Heart left ventricle (tissue), 13 donors: Measurements from ENCODE around the gene KCNK17.

Experiments
- POLR2A ChIP-seq, 2 donors: fragments of 450-650 bp; IDR thresholded peaks; one replicate each; pipeline ENCODE4 v1.6.1; 2017; ENCODE audit warnings: antibody characterized with exemption in 2 of 2, mild to moderate bottlenecking in 2 of 2, moderate library complexity in 2 of 2
- TF ChIP-seq, protein P1 (sequence below), 12 donors: fragments of 200-600 bp; sonication (generic) in 4 of 12; IDR thresholded peaks; one replicate each; pipeline versions ENCODE4 v1.5.0 to v1.8.0; 2018 to 2022; ENCODE audit warnings: antibody characterized with exemption in 12 of 12, mild to moderate bottlenecking in 5 of 12
- donor health status: ischemic (EF 13 %, LVEDD 7.1; RV severe dilation, severe dysfunction).
- donor health status: DM: no; HTN: yes; CAD: no.
- donor health status: DM: no; HTN: no; CAD: no.
- donor health status: ischemic (EF 25% LVEDD 6.9; RV normal size, moderate dysfunction).
- donor health status: ischemic (EF 25% LVEDD 5.7; RV mildly dilated, moderate dysfunction).
- donor health status: ischemic (EF 35%, LVEDD 5.7; RV mildly dilated, moderate dysfunction).
- donor health status: nonischemic (EF 11% LVEDD 7.7; RV severe dilation, severe dysfunction).
- donor health status: DM: yes; HTN: yes; CAD: no.
- donor health status: PGD.
- donor health status: ischemic (EF 29% LVEDD 5.4; RV normal size, mild dysfunction).
- donor health status: nonischemic (EF 23%, LVEDD 6.1; RV moderate dilation, normal function).

DNA sequence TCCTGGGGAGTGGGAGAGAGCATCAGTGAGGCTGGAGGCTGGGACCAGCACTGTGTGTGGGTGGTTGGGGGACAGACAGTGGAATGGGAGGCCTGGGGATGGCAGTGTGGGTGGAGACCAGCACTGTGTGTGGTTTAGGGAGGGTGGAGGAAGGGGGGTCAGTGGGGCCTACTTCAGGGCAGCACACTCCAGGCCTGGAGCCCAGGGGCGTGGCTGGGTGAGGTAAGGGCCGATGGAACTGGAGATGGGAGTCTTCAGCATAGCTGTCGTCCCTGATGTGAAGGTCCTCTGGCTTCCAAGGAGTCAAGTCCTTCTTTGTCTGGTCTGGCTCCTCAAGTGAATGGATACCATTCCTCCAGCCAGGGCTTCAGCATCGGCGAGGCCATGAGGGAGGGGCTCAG lies 18.6 kb downstream of the KCNK17 start:
- TF ChIP-seq, protein P1, sequence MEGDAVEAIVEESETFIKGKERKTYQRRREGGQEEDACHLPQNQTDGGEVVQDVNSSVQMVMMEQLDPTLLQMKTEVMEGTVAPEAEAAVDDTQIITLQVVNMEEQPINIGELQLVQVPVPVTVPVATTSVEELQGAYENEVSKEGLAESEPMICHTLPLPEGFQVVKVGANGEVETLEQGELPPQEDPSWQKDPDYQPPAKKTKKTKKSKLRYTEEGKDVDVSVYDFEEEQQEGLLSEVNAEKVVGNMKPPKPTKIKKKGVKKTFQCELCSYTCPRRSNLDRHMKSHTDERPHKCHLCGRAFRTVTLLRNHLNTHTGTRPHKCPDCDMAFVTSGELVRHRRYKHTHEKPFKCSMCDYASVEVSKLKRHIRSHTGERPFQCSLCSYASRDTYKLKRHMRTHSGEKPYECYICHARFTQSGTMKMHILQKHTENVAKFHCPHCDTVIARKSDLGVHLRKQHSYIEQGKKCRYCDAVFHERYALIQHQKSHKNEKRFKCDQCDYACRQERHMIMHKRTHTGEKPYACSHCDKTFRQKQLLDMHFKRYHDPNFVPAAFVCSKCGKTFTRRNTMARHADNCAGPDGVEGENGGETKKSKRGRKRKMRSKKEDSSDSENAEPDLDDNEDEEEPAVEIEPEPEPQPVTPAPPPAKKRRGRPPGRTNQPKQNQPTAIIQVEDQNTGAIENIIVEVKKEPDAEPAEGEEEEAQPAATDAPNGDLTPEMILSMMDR (IDR thresholded peaks at IDR 0.05) = no peak
- no peak for TF ChIP-seq POLR2A (IDR thresholded peaks at IDR 0.05)
